Measurements from ENCODE around the gene FOXL1. TPM values are rescaled to one million over a fixed set of nuclear protein-coding genes. Genes with fewer than 3 reads are reported as not detected.

Gene FOXL1
- total RNA-seq, 1 experiment from 2014 or later: 5.0 TPM

DNA sequence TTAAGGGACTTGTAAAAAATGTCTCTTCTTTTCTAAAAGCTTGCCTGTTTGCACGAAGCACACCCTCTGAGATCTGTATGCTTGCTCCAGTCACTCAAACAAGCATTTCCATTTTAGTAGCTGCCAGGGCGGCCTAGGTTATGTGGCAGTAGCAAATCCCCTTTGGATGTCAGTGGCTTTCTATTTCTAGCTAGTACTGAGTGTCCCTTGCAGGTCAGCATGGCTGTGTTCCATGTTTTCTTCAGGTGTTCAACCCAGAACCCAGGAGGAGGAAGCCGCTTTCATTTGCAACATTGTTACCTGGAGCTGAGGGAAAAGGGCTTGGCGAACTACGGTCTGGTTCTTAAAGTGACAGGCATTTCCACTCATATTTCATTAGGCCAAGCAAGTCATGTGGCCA is 36.4 kb downstream of the FOXL1 start:
- in situ Hi-C loops (cut with HindIII; ENCODE audit: low pct_unique_long_range_greater_than_20kb, low sequenced_read_pairs): no loop called here
- no peak for DNase-seq (ENCODE audit: low read depth)

DNA sequence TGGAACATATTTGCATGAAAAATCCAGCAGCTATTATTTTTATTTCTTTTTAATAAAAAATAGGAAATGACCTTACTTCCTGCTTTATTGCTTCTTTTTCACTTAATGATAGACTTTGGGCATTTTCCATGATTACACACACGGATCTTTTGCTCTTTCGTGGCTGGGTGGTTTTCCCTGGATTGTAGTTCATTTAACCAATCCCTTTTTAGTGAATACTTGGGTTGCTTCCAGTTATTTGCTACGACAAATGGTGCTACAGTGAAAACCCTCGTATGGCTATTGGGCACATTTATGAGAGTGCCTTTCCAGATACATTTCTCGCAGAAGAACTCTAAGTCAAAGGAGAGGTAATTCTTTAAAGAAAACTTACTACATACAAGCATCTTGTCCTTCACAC is 38.6 kb downstream of the FOXL1 start:
- no peak for DNase-seq (ENCODE audit: low read depth)
- in situ Hi-C loops (cut with HindIII; ENCODE audit: low pct_unique_long_range_greater_than_20kb, low sequenced_read_pairs): no loop called here

DNA sequence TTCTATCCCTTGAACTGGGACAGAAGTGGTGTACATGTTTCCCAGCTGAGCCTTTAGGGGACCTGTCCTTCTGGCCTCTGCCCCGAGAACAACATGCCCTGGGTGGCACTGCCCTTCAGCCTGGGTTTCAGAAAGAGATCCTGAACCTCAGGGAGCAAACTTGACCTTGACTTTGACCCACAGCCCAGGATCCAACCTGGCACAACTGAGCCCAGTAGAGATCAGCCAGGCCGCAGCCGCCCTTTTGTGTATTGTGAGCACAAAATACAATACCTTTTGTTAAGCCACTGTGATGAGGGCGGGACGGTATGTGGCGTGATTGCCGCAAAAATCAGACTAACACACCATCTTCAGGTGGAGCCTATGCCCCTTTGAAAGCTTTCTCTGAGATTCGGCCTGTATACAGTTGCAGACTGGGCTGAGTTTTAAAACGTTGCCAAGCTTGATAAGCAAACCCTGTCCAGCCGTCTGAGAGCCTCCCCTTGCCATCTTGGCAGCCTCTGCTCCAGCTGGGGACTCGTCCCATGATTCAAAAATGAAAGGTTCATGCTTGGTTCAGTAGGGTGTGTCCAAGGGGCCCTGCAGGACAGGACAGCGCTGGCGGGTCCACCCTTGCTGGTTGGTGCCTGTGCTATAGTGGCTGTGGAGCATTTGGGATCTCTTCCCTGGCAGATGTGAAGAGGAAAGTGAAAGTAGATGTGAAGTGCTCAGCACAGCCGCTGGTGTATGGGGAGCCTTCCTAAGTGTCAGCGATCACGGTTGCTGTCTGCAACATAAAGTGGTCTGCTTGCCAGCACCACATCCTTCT is 40.3 kb downstream of the FOXL1 start:
- no peak for DNase-seq (ENCODE audit: low read depth)
- in situ Hi-C loops (cut with HindIII; ENCODE audit: low pct_unique_long_range_greater_than_20kb, low sequenced_read_pairs): no loop called here

DNA sequence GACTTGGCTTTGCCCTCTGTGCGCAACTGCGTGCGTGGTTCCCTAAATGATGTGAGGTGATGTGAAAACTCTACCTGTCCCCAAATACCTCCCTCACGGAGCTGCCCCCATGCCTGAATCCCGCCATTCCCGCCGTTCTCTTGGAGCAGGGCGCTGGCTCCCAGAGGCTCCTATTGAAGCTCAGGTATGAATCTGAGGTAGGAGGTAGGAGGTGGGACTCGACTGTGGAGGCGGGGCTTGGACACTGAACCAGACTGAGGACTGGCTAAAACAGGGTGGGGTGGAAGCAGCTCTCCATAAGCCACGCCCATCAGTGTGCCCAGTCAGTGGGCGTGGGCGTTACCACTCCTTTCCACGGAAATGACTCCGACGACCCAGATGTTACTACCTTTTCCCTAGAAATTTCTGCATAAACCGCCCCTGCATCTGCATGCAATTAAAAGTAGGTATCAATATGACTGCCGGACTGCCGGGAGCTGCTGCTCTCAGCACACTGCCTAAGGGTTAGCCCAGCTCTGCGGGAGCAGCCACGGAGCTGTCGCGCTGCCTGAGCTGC is 41.0 kb downstream of the FOXL1 start:
- in situ Hi-C loops (cut with HindIII; ENCODE audit: low pct_unique_long_range_greater_than_20kb, low sequenced_read_pairs): no loop called here
- DNase-seq (ENCODE audit: low read depth): no peak

DNA sequence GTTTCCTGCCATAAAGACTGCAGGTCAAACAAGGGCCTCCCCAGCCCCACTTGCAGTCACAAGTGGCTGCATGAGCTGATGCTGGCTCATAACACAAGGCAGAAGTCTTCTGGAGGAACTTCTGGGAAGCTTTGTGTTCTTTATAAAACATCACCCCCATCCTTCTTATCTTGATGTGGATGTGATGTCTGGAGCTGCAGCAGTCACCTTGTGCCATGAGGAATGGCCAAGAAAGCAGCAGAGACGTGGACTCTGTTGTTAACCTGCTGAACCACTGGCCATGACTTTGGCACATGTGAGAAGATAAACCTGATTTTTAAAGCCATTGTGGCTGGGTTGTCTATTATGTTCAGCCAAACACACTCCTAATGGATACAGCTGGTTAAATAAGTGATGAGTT is 41.8 kb downstream of the FOXL1 start:
- in situ Hi-C loops (cut with HindIII; ENCODE audit: low pct_unique_long_range_greater_than_20kb, low sequenced_read_pairs): no loop called here
- DNase-seq (ENCODE audit: low read depth): no peak

DNA sequence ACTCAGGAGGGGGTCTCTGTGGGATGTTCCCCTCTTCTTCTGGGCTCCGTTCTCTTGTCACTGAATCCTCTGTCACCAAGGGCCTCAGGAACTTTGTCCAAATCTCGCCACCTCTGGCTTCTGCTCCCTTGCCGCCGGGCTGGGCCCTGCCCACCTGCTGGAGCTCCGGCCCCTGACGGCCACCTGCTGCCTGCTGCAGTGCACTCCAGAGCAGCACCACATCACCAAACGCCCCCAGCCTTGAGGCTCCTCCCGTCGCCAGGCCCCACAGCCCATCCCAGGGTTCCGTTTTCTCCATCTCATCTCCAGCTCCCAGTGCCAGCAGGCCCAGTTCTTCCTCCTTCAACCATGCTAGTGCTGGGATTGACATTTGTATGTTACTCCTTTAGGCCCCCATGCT is 43.6 kb downstream of the FOXL1 start:
- DNase-seq (ENCODE audit: low read depth): no peak
- in situ Hi-C loops (cut with HindIII; ENCODE audit: low pct_unique_long_range_greater_than_20kb, low sequenced_read_pairs): no loop called here

DNA sequence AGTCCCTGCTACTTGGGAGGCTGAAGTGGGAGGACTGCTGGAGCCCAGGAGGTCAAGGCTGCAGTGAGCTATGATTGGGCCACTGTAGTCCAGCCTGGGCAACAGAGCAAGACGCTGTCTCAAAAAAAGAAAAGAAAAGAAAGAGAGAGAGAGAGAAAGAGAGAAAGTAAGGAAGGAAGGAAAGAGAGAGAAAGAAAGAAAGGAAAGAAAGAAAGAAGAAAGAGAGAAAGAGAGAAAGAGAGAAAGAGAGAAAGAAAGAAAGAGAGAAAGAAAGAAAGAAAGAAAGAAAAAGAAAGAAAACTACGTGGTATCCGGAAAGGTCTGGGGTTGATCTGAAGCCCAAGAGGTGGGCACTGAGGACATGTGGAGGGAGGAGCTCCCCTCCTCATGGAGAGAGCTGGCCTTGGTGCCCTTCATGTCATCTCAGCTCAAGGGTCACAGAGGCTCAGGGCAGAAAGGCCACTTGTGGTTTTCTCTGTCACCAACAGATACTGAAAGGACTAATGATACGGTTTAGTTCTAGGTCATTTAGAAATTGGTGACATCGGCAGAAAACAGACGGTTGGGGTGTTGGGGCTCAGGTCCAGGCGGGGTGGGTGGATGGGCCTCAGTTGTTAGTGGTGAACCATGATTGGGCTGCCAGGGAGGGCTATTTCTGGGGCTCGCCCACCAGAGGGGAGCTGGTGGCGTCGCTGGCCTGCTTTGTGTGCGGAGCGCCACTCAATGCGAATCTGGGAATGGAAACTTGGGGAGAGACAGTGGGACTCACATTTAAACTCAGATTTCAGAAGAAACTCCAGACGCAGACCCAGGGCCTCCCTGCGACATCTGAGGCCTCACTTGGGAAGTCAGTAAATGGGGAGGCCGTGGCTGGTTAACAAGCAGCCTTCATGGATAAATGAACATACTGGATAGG is 44.6 kb downstream of the FOXL1 start:
- no peak for DNase-seq (ENCODE audit: low read depth)
- in situ Hi-C loops (cut with HindIII; ENCODE audit: low pct_unique_long_range_greater_than_20kb, low sequenced_read_pairs): no loop called here

DNA sequence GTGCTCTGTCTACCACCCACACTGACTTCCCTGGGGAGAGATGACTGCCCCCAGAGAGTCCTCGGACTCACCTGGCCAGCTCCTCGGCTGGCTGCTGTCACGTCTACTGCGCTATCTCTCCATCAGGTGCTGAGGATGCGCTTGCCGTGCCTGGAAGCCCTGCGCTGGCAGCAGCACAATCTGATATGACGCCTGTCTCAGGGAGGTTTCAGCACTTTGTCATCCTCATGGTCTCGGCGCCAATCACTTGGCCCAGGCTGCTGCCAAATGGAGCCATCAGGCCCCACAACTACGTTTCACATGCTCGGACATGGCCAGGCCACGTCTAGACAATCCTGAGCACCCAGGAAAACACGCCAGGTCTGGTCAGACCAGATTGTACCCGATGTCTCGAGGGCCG is 46.7 kb downstream of the FOXL1 start:
- in situ Hi-C loops (cut with HindIII; ENCODE audit: low pct_unique_long_range_greater_than_20kb, low sequenced_read_pairs): no loop called here
- no peak for DNase-seq (ENCODE audit: low read depth)

DNA sequence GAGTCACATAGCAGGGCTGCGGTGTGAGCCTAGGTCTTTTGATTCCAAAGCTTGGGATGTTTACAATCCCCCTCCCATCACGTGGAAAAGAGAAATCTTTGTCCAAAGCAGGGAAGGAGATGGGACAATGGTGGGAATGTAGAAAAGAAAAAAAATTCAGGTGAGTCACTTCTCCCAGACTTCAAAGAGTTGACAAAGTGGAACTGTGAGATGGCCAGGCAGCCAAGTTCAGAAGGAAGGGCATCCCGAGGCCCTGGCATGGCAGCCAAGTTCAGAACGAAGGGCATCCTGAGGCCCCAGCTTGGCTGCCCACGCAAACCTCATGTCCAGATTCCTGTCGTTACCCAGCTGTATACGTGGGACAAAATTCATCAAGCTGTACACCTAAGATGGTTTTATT is 47.5 kb downstream of the FOXL1 start:
- DNase-seq (ENCODE audit: low read depth): no peak
- in situ Hi-C loops (cut with HindIII; ENCODE audit: low pct_unique_long_range_greater_than_20kb, low sequenced_read_pairs): no loop called here

DNA sequence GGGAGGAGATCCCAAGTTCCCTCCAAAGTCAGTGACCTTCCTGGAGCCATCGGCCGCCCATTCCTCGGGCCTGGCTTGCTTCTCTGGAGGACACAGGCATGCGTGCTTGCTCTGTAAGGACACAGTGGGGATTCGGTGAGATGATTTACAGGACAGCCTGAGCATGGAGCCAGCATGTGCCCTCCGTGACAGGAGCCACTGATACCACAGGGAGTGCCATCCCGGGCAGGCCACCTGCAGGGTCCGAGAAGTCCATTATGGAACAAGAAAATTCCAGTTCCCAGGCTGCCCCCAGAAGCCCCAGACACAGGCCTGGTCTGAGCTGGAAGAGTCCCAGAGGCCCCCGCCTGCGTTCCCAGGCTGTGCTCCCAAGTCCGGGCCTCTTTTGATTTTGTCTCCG is 47.9 kb downstream of the FOXL1 start:
- no peak for DNase-seq (ENCODE audit: low read depth)
- in situ Hi-C loops (cut with HindIII; ENCODE audit: low pct_unique_long_range_greater_than_20kb, low sequenced_read_pairs): no loop called here

DNA sequence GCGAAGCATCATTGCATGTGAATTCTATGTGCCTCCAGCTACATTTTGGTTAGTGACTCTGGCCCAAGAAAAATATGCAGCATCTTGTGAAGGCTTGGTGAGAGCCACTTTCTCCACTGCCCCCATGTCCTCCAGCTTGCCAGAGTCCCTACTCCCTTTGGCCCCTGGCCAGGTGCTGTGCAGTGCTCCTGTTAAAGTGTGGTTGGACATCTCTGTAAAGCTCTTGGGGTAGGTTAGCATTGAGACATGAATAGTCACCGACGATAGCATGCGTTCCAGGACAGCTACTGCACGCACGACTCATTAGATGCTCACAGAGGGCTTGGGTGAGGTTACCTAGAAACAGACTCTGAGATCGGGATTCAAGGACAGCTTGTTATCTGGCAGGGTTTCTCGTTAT is 48.6 kb downstream of the FOXL1 start:
- in situ Hi-C loops (cut with HindIII; ENCODE audit: low pct_unique_long_range_greater_than_20kb, low sequenced_read_pairs): no loop called here
- DNase-seq (ENCODE audit: low read depth): no peak

DNA sequence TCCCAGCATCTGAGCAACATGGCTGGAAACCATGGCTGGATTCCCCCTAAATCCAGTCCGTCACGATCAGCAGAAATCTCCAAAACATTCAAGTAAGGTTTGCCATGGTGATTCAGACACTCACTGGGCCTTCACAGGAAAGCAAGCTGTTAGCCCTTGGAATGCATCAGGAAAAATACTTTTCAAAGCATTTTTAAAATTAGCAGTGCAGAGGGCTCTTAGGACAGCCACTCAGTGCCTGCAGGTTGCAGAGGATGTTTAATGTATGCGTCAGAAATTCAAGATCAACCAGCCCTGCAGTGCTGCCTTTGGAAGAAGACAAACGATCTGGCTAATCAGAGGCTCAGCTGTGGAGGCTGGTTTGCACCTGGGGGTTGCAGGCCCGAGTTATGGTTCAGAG is 50.3 kb downstream of the FOXL1 start:
- DNase-seq (ENCODE audit: low read depth): no peak

DNA sequence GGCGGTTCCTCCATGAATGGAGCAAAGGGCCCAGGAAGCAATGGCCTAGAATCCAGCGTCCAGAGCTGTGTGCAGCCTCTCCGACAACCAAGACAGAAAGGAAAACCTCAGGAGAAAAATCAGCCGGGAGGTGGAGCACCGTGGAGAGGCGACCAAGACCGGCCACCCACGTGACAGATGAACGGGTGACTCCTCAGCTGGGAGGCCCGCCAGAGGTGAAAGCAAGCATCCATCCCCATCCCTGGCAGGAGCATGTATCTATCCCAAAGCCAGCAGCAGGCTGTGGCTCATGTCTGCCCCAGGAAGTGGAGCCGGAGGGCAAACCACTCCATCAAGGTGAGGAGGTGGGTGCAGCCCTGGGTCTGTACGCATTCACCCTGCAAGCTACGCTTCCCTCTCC is 52.1 kb downstream of the FOXL1 start:
- no peak for DNase-seq (ENCODE audit: low read depth)
- in situ Hi-C loops (cut with HindIII; ENCODE audit: low pct_unique_long_range_greater_than_20kb, low sequenced_read_pairs): no loop called here

More for the DNA sequence above, 50.3 kb downstream of the FOXL1 start:
- in situ Hi-C loops (cut with HindIII; ENCODE audit: low pct_unique_long_range_greater_than_20kb, low sequenced_read_pairs): no loop called here

DNA sequence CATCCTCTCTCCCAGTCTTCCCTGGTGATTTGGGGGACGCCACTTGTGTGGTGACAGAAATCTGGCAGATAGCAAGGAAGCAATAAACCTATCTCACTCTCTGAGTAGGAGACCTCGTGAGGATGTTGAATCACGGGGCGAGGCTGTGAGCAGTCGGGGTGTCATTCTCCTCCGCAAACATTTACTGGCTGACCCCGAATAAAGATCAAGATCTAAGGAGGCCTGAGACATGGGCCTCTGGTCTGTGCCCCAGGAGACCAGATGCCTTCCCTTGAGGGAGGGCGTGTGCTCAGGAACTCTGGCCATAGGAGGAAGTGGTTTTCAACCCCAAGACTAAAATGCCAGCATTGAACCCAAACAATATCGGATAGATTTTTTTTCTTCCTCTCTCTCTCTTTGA is 53.1 kb downstream of the FOXL1 start:
- no peak for DNase-seq (ENCODE audit: low read depth)
- in situ Hi-C loops (cut with HindIII; ENCODE audit: low pct_unique_long_range_greater_than_20kb, low sequenced_read_pairs): no loop called here

Other genes with a start within 250 kb of the FOXL1 start
- 1.5 and 2.1 TPM in 2 replicates for gene FOXF1, start 68.0 kb upstream of the FOXL1 start, total RNA-seq (2014; rRNA removed; shearing (Covaris generic); ENCODE audit: low replicate concordance)
- 8.2 and 22.6 TPM in 2 replicates for gene MTHFSD, start 23.3 kb upstream of the FOXL1 start, total RNA-seq (2014; rRNA removed; shearing (Covaris generic); ENCODE audit: low replicate concordance)
- 1.3 and 6.0 TPM in 2 replicates for gene FOXC2, start 11.7 kb upstream of the FOXL1 start, total RNA-seq (2014; rRNA removed; shearing (Covaris generic); ENCODE audit: low replicate concordance)